Activated naive CD8-positive, alpha-beta T cell (primary cell): ENCODE results near the gene HNRNPL.
A peak's percentile ranks its signal among the peaks of the same experiment; 100 is the strongest.
"Not testable (repeated sequence)": the region's sequence is repeated elsewhere in the genome, so short reads cannot be mapped to it uniquely, and the experiment has no call there.

Source experiments
- H3K27ac Mint-ChIP-seq: one replicate; pipeline ENCODE4 v1.8.0; 2021; ENCODE audit warnings: mixed read lengths
- H3K27me3 Mint-ChIP-seq: one replicate; pipeline ENCODE4 v1.8.0; 2021; ENCODE audit warnings: mixed read lengths
- H3K36me3 Mint-ChIP-seq: one replicate; pipeline ENCODE4 v1.8.0; 2021; ENCODE audit warnings: mixed read lengths
- H3K4me1 Mint-ChIP-seq: one replicate; pipeline ENCODE4 v1.8.0; 2021; ENCODE audit warnings: low read depth, mixed read lengths
- H3K4me3 Mint-ChIP-seq: one replicate; pipeline ENCODE4 v1.8.0; 2021; ENCODE audit warnings: mild to moderate bottlenecking, mixed read lengths
- H3K9me3 Mint-ChIP-seq: one replicate; pipeline ENCODE4 v1.8.0; 2021; ENCODE audit warnings: low read depth, mixed read lengths

Gene HNRNPL

GRCh38 chr19:38878575-38879399 lies 29.0 kb upstream of the HNRNPL start:
- peak overlapping the region; percentile 96 for H3K27ac Mint-ChIP-seq
- H3K4me1 Mint-ChIP-seq = peaks cover 26% of the 10 kb centered on the region
- peak overlapping the region; percentile 92 for H3K4me3 Mint-ChIP-seq
- H3K27me3 Mint-ChIP-seq = no peaks in the 10 kb centered on the region
- H3K36me3 Mint-ChIP-seq = no peaks in the 10 kb centered on the region
- no peaks in the 10 kb centered on the region for H3K9me3 Mint-ChIP-seq

GRCh38 chr19:38877781-38878574 lies 28.2 kb upstream of the HNRNPL start, which contains the start of gene RINL:
Gene RINL (minus strand): TSS chr19:38878275. CDS start chr19:38876742, 1,533 bp downstream.
- Mint-ChIP-seq H3K4me1 (peaks cover 29% of the 10 kb centered on the region), H3K27ac (peak within 1 kb of the TSS; percentile 96), H3K27me3 (no peaks in the 10 kb centered on the region), H3K36me3 (peaks cover 4% of the 10 kb centered on the region), H3K9me3 (no peaks in the 10 kb centered on the region), H3K4me3 (peak within 1 kb of the TSS; percentile 92)

- peaks cover 35% of the 10 kb centered on the region for H3K4me1 Mint-ChIP-seq
- peaks cover 4% of the 10 kb centered on the region for H3K36me3 Mint-ChIP-seq
- no peaks in the 10 kb centered on the region for H3K27me3 Mint-ChIP-seq
- peak overlapping the region; percentile 55 for H3K27ac Mint-ChIP-seq
- no peaks in the 10 kb centered on the region for H3K9me3 Mint-ChIP-seq
- H3K4me3 Mint-ChIP-seq = peak overlapping the region; percentile 43
Measured at GRCh38 chr19:38875656-38876395, 26.0 kb upstream of the HNRNPL start.

GRCh38 chr19:38873400-38873799 lies 23.6 kb upstream of the HNRNPL start:
- Mint-ChIP-seq H3K4me1 (peaks cover 44% of the 10 kb centered on the region), H3K27ac (peak overlapping the region; percentile 62)
- not testable (repeated sequence) for H3K36me3 Mint-ChIP-seq, H3K27me3 Mint-ChIP-seq, H3K9me3 Mint-ChIP-seq, H3K4me3 Mint-ChIP-seq

- Mint-ChIP-seq H3K36me3 (peaks cover 4% of the 10 kb centered on the region), H3K27ac (peak overlapping the region; percentile 92), H3K9me3 (no peaks in the 10 kb centered on the region), H3K4me1 (peaks cover 44% of the 10 kb centered on the region), H3K4me3 (peak overlapping the region; percentile 92), H3K27me3 (no peaks in the 10 kb centered on the region)
Measured at GRCh38 chr19:38870612-38871011, 20.8 kb upstream of the HNRNPL start.

- Mint-ChIP-seq H3K27me3 (no peaks in the 10 kb centered on the region), H3K9me3 (no peaks in the 10 kb centered on the region), H3K36me3 (peaks cover 7% of the 10 kb centered on the region), H3K4me1 (peaks cover 49% of the 10 kb centered on the region), H3K4me3 (peak overlapping the region; percentile 92), H3K27ac (peak overlapping the region; percentile 92)
Measured at GRCh38 chr19:38869836-38870607, 20.2 kb upstream of the HNRNPL start.

DNA sequence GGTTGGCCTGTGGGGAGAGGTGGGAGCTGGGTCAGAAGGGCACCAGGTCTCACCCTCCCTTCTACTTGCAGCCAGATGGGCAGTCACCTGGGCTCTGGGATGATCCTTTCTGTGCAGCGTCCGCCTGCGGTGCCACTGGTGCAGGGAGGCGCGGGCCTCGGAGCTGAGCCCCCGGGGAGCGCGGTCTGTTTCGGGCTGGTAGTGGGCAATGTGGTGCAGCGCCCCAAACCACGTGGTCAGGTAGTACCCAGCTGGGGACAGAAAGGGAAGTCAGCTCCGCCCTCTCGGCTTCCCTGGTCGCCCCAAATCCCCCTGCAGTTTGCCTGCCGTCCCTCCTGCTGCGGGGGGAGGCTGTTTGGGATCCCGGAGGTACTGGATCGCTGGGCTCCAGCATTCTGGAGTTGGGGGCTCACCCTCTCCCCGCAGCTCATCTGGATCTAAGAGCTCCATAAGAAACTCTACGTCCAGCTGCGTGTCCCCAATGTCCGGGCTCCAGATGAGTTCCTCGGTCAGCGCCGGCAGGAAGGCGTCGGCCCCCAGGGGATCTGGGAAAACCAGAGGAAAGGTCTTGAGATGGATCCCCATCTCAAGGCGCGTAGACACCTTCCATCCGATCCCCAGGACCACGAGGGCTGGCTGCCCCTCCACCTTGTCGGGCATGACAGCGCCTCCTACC lies 19.5 kb upstream of the HNRNPL start:
- Mint-ChIP-seq H3K36me3 (peaks cover 7% of the 10 kb centered on the region), H3K27me3 (no peaks in the 10 kb centered on the region), H3K4me1 (peaks cover 57% of the 10 kb centered on the region), H3K9me3 (no peaks in the 10 kb centered on the region), H3K27ac (peak overlapping the region; percentile 92), H3K4me3 (peak overlapping the region; percentile 92)

- H3K9me3 Mint-ChIP-seq = no peaks in the 10 kb centered on the region
- H3K4me1 Mint-ChIP-seq = peaks cover 58% of the 10 kb centered on the region
- H3K36me3 Mint-ChIP-seq = peaks cover 7% of the 10 kb centered on the region
- no peaks in the 10 kb centered on the region for H3K27me3 Mint-ChIP-seq
- H3K27ac Mint-ChIP-seq = peak overlapping the region; percentile 92
- peak overlapping the region; percentile 92 for H3K4me3 Mint-ChIP-seq
Measured at GRCh38 chr19:38868551-38868950, 18.8 kb upstream of the HNRNPL start.

GRCh38 chr19:38867171-38867780 lies 17.5 kb upstream of the HNRNPL start:
- H3K4me3 Mint-ChIP-seq = no peak overlapping the region
- no peaks in the 10 kb centered on the region for H3K27me3 Mint-ChIP-seq
- H3K36me3 Mint-ChIP-seq = peaks cover 3% of the 10 kb centered on the region
- peaks cover 58% of the 10 kb centered on the region for H3K4me1 Mint-ChIP-seq
- H3K27ac Mint-ChIP-seq = peak overlapping the region; percentile 28
- H3K9me3 Mint-ChIP-seq = no peaks in the 10 kb centered on the region

DNA sequence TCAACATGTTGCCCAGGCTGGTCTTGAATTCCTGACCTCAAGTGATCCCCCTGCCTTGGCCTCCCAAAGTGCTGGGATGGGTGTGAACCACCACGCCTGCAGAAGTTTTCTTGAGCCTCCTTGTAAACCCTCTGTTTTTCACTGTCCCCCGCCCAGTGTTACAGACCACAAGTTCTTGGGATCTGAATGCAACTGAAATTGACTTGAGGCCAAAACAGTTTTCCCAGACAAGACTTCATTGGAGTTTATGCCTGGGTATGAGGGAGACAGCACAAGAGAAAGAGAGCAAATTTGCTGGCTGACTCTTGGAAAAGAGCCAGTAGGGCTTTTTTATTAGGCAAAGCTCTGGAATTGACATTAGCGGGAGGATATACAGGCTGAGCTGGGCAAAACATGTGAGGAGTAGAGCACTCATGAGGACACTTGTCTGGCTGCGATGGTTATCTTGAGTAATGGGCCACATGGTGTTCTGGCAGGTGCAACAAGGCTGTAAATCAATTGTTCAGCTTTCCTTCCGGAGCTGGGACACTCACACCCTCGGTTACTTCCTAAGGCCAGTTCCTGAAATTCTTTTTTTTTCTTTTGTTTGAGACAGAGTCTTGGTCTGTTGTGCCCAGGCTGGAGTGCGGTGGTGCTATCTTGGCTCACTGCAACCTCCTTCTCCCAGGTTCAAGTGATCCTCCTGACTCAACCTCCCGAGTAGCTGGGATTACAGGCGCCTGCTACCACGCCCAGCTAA lies 12.7 kb upstream of the HNRNPL start:
- Mint-ChIP-seq H3K4me1 (peaks cover 39% of the 10 kb centered on the region), H3K4me3 (no peak overlapping the region), H3K9me3 (no peaks in the 10 kb centered on the region), H3K27ac (peak overlapping the region; percentile 58), H3K36me3 (peaks cover 3% of the 10 kb centered on the region), H3K27me3 (no peaks in the 10 kb centered on the region)

DNA sequence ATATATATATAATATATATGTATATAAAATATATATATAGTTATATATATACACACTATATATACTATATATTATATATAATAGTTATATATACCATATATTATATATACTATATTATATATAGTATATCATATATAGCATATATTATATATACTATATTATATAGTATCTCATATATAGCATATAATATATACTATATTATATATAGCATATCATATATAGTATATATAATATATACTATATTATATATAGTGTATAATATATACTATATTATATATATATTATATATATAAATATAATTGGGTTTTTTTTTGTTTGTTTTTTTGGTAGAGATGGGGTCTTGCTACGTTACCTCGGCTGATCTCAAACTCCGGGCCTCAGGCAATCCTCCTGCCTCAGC lies 11.6 kb upstream of the HNRNPL start:
- no peak overlapping the region for H3K27ac Mint-ChIP-seq
- H3K36me3 Mint-ChIP-seq = peaks cover 3% of the 10 kb centered on the region
- H3K4me3 Mint-ChIP-seq = no peak overlapping the region
- H3K27me3 Mint-ChIP-seq = no peaks in the 10 kb centered on the region
- peaks cover 43% of the 10 kb centered on the region for H3K4me1 Mint-ChIP-seq
- no peaks in the 10 kb centered on the region for H3K9me3 Mint-ChIP-seq

DNA sequence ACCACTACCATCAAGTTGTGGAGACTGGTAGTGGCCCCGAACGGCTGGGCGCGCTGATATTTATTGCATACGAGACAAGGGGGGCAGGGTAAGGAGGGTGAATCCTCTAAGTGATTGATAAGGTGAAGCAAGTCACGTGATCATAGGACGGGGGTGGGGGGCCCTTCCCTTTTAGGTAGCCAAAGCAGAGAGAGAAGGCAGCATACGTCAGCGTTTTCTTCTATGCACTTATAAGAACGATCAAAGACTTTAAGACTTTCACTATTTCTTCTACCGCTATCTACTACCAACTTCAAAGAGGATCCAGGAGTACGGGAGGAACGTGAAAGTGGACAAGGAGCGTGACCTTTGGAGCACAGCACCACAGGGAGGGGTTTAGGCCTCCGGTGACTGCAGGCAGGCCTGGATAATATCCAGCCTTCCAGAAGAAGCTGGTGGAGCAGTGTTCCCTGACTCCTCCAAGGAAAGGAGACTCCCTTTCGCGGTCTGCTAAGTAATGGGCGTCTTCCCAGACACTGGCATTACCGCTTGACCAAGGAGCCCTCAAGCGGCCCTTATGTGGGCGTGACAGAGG lies 9.9 kb upstream of the HNRNPL start:
- H3K4me3 Mint-ChIP-seq, H3K36me3 Mint-ChIP-seq, H3K9me3 Mint-ChIP-seq, H3K27ac Mint-ChIP-seq, H3K27me3 Mint-ChIP-seq: not testable (repeated sequence)
- peaks cover 30% of the 10 kb centered on the region for H3K4me1 Mint-ChIP-seq

DNA sequence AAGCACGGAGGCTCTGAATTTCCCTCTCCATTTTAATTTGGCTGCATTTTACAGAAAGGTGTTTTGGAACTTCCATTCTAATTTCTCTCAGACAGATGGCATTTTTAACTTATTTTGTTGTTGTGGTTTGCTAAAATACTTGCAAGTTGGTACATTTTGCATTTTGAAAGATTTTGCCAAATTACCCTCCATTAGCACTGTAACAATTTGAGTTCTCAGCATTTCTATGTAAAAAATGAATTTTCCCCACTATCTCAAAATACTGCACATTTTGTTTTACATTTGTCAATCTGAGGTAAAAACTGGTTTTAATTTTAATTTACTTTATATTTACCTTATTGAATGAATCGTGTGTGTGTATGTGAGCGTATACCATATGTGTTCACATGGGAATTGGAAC lies 7.0 kb upstream of the HNRNPL start:
- H3K4me1 Mint-ChIP-seq = peaks cover 30% of the 10 kb centered on the region
- H3K27ac Mint-ChIP-seq = peak overlapping the region; percentile 61
- H3K27me3 Mint-ChIP-seq = no peaks in the 10 kb centered on the region
- no peaks in the 10 kb centered on the region for H3K9me3 Mint-ChIP-seq
- peak overlapping the region; percentile 62 for H3K4me3 Mint-ChIP-seq
- H3K36me3 Mint-ChIP-seq = no peaks in the 10 kb centered on the region
